HEK293 (cell line): Measurements from ENCODE around the gene ZFP36L1.

Experiments used
- CTCF ChIA-PET: fragments of 350-600 bp; formaldehyde crosslinking; extraction: SDS; loops from one replicate; lab custom pipeline; 2021; ENCODE audit warnings: antibody characterized with exemption; lab: Yijun Ruan, JAX
- POLR2A ChIA-PET: fragments of 300-600 bp; formaldehyde crosslinking; extraction: SDS; loops from one replicate; lab custom pipeline; 2020; ENCODE audit warnings: antibody characterized with exemption, inconsistent platforms; lab: Yijun Ruan, JAX
- H3K27ac ChIP-seq: fragments of 200-500 bp; sonication (Bioruptor generic); 2 replicates; pipeline ENCODE4 v1.5.1; 2014; ENCODE audit warnings: low read depth, low read length, control low read depth, inconsistent platforms; ENCODE audit errors: extremely low read depth
- H3K36me3 ChIP-seq, 2 experiments: fragments of 200-500 bp in 1 of 2; sonication (Bioruptor generic) in 1 of 2; 1 replicate in 1 of 2; 2 replicates in 1 of 2; pipeline ENCODE4 v1.5.1; 2014 to 2017; ENCODE audit warnings: inconsistent platforms in 2 of 2, low read length in 2 of 2; ENCODE audit not compliant: control insufficient read depth in 2 of 2, insufficient read depth in 1 of 2
- H3K4me1 ChIP-seq: fragments of 200-500 bp; sonication (Bioruptor generic); 2 replicates; pipeline ENCODE4 v1.5.1; 2014; ENCODE audit warnings: mild to moderate bottlenecking, low read length, inconsistent platforms; ENCODE audit not compliant: control insufficient read depth, insufficient read depth
- H3K4me3 ChIP-seq: 2 replicates; pipeline ENCODE4 v1.5.1; 2011; ENCODE audit warnings: low read depth, mild to moderate bottlenecking, control low read depth, low read length, moderate library complexity
- H3K9me3 ChIP-seq: fragments of 200-500 bp; sonication (Bioruptor generic); 2 replicates; pipeline ENCODE4 v1.5.1; 2014; ENCODE audit warnings: low read depth, low read length, inconsistent platforms; ENCODE audit not compliant: control insufficient read depth, insufficient read depth
- BCL11A ChIP-seq: fragments of 450-650 bp; formaldehyde crosslinking; IDR thresholded peaks from 2 replicates; pipeline ENCODE4 v1.5.1; 2016; ENCODE audit warnings: low read depth, missing biosample characterization, missing genetic modification characterization
- IKZF3 ChIP-seq: fragments of 450-650 bp; IDR thresholded peaks from 2 replicates; pipeline ENCODE4 v1.5.0; 2018; ENCODE audit warnings: missing biosample characterization, mild to moderate bottlenecking, missing genetic modification characterization, moderate library complexity
- PBX3 ChIP-seq: sonication (generic); formaldehyde crosslinking; IDR thresholded peaks from 2 replicates; pipeline ENCODE4 v1.8.1; 2022; ENCODE audit warnings: mild to moderate bottlenecking, moderate library complexity, missing genetic modification reagents
- RBAK ChIP-seq: fragments of 450-650 bp; formaldehyde crosslinking; IDR thresholded peaks from 2 replicates; pipeline ENCODE4 v1.5.1; 2016; ENCODE audit warnings: missing biosample characterization, missing genetic modification characterization
- SETDB1 ChIP-seq: IDR thresholded peaks from one replicate; pipeline ENCODE4 v1.6.1; 2017; ENCODE audit warnings: mild to moderate bottlenecking, low read length, moderate library complexity, mixed read lengths; ENCODE audit not compliant: insufficient read length
- SP2 ChIP-seq: fragments of 450-650 bp; formaldehyde crosslinking; IDR thresholded peaks from 2 replicates; pipeline ENCODE4 v1.5.1; 2016; ENCODE audit warnings: missing biosample characterization, missing genetic modification characterization
- TCF7L2 ChIP-seq: IDR thresholded peaks from 2 replicates; pipeline ENCODE4 v1.6.1; 2011; ENCODE audit warnings: low read depth, mild to moderate bottlenecking, inconsistent platforms, low read length, moderate library complexity, borderline replicate concordance
- ZBTB17 ChIP-seq: fragments of 450-650 bp; formaldehyde crosslinking; IDR thresholded peaks from 2 replicates; pipeline ENCODE4 v1.5.1; 2016; ENCODE audit warnings: missing biosample characterization, missing genetic modification characterization
- ZBTB49 ChIP-seq: fragments of 450-650 bp; formaldehyde crosslinking; IDR thresholded peaks from 2 replicates; pipeline ENCODE4 v1.5.1; 2016; ENCODE audit warnings: missing biosample characterization, missing genetic modification characterization, low read depth
- ZFP3 ChIP-seq: fragments of 450-650 bp; formaldehyde crosslinking; IDR thresholded peaks from 2 replicates; pipeline ENCODE4 v1.5.1; 2016; ENCODE audit warnings: low read depth, missing biosample characterization, missing genetic modification characterization
- ZIC2 ChIP-seq: fragments of 450-650 bp; formaldehyde crosslinking; IDR thresholded peaks from 2 replicates; pipeline ENCODE4 v1.5.1; 2016; ENCODE audit warnings: missing biosample characterization, missing genetic modification characterization
- ZNF114 ChIP-seq: fragments of 450-650 bp; formaldehyde crosslinking; IDR thresholded peaks from 2 replicates; pipeline ENCODE4 v1.5.0; 2017; ENCODE audit warnings: missing biosample characterization, missing genetic modification characterization
- ZNF155 ChIP-seq: fragments of 450-650 bp; formaldehyde crosslinking; IDR thresholded peaks from 2 replicates; pipeline ENCODE4 v1.5.1; 2016; ENCODE audit warnings: missing biosample characterization, missing genetic modification characterization
- ZNF16 ChIP-seq: fragments of 450-650 bp; formaldehyde crosslinking; IDR thresholded peaks from 2 replicates; pipeline ENCODE4 v1.5.1; 2016; ENCODE audit warnings: low read depth, missing biosample characterization, missing genetic modification characterization
- ZNF211 ChIP-seq: fragments of 450-650 bp; formaldehyde crosslinking; IDR thresholded peaks from 2 replicates; pipeline ENCODE4 v1.5.1; 2016; ENCODE audit warnings: low read depth, missing biosample characterization, missing genetic modification characterization
- ZNF391 ChIP-seq: fragments of 450-650 bp; formaldehyde crosslinking; IDR thresholded peaks from 2 replicates; pipeline ENCODE4 v1.5.1; 2016; ENCODE audit warnings: low read depth, missing biosample characterization, missing genetic modification characterization, borderline replicate concordance
- ZNF510 ChIP-seq: fragments of 450-650 bp; formaldehyde crosslinking; IDR thresholded peaks from 2 replicates; pipeline ENCODE4 v1.5.1; 2018; ENCODE audit warnings: mild to moderate bottlenecking, missing genetic modification characterization, missing biosample characterization; ENCODE audit not compliant: insufficient replicate concordance
- ZNF544 ChIP-seq: fragments of 450-650 bp; formaldehyde crosslinking; IDR thresholded peaks from 2 replicates; pipeline ENCODE4 v1.5.0; 2017; ENCODE audit warnings: missing biosample characterization, missing genetic modification characterization
- ZNF548 ChIP-seq: fragments of 450-650 bp; formaldehyde crosslinking; IDR thresholded peaks from 2 replicates; pipeline ENCODE4 v1.5.1; 2016; ENCODE audit warnings: missing biosample characterization, missing genetic modification characterization
- ZNF560 ChIP-seq: fragments of 450-650 bp; formaldehyde crosslinking; IDR thresholded peaks from 2 replicates; pipeline ENCODE4 v1.5.1; 2017; ENCODE audit warnings: missing biosample characterization, missing genetic modification characterization, borderline replicate concordance
- ZNF645 ChIP-seq: fragments of 450-650 bp; formaldehyde crosslinking; IDR thresholded peaks from 2 replicates; pipeline ENCODE4; 2016; ENCODE audit warnings: missing biosample characterization, missing genetic modification characterization
- ZNF791 ChIP-seq: fragments of 450-650 bp; formaldehyde crosslinking; IDR thresholded peaks from 2 replicates; pipeline ENCODE4 v1.5.1; 2016; ENCODE audit warnings: missing biosample characterization, missing genetic modification characterization
- ZNF837 ChIP-seq: fragments of 450-650 bp; formaldehyde crosslinking; IDR thresholded peaks from 2 replicates; pipeline ENCODE4 v1.5.1; 2016; ENCODE audit warnings: missing biosample characterization, missing genetic modification characterization
- ZSCAN23 ChIP-seq: fragments of 450-650 bp; formaldehyde crosslinking; IDR thresholded peaks from 2 replicates; pipeline ENCODE4 v1.5.1; 2016; ENCODE audit warnings: missing biosample characterization, missing genetic modification characterization
- TF ChIP-seq, protein P1 (sequence below): fragments of 450-650 bp; formaldehyde crosslinking; IDR thresholded peaks from 2 replicates; pipeline ENCODE4 v1.5.1; 2016; ENCODE audit warnings: missing biosample characterization, missing genetic modification characterization

Gene ZFP36L1

GRCh38 chr14:68801631-68802030 lies 8.8 kb upstream of the ZFP36L1 start (continued):
- peak; percentile 92 for TF ChIP-seq SETDB1
- no peak for TF ChIP-seq ZNF155 (tag by site-specific recombination)
- no peak for TF ChIP-seq ZBTB49 (tag by site-specific recombination)
- TF ChIP-seq RBAK (tag by site-specific recombination), result no peak
- no peak for TF ChIP-seq ZNF114 (tag by site-specific recombination)
- TF ChIP-seq ZNF510 (tag by site-specific recombination), result no peak
- TF ChIP-seq ZNF211 (tag by site-specific recombination), result no peak
- TF ChIP-seq PBX3 (CRISPR knock-in tag), result no peak
- no peak for TF ChIP-seq ZNF544 (tag by site-specific recombination)
- TF ChIP-seq, protein P1, sequence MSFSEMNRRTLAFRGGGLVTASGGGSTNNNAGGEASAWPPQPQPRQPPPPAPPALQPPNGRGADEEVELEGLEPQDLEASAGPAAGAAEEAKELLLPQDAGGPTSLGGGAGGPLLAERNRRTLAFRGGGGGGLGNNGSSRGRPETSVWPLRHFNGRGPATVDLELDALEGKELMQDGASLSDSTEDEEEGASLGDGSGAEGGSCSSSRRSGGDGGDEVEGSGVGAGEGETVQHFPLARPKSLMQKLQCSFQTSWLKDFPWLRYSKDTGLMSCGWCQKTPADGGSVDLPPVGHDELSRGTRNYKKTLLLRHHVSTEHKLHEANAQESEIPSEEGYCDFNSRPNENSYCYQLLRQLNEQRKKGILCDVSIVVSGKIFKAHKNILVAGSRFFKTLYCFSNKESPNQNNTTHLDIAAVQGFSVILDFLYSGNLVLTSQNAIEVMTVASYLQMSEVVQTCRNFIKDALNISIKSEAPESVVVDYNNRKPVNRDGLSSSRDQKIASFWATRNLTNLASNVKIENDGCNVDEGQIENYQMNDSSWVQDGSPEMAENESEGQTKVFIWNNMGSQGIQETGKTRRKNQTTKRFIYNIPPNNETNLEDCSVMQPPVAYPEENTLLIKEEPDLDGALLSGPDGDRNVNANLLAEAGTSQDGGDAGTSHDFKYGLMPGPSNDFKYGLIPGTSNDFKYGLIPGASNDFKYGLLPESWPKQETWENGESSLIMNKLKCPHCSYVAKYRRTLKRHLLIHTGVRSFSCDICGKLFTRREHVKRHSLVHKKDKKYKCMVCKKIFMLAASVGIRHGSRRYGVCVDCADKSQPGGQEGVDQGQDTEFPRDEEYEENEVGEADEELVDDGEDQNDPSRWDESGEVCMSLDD (tag by site-specific recombination), result no peak
- TF ChIP-seq ZSCAN23 (tag by site-specific recombination), result no peak
- TF ChIP-seq ZFP3 (tag by site-specific recombination), result no peak
- no peak for TF ChIP-seq ZNF791
- TF ChIP-seq TCF7L2, result no peak
- TF ChIP-seq, all 188 proteins: peak for 5

- CTCF ChIA-PET, result interaction anchor here (3.3 kb wide), 1 partner anchor 15 kb away, joined by 13 read pairs; no protein-coding TSS in a partner anchor
- Histone ChIP-seq H3K27ac (no peak overlapping the region), H3K9me3 (no peaks in the 10 kb centered on the region; the same call in 1 of the 2 replicates), H3K36me3 (no peaks in the 10 kb centered on the region), H3K4me1 (no peaks in the 10 kb centered on the region), H3K4me3 (no peak overlapping the region)
- TF ChIP-seq ZNF548 (tag by site-specific recombination), result no peak
- TF ChIP-seq ZNF645 (tag by site-specific recombination), result no peak
- TF ChIP-seq IKZF3 (tag by site-specific recombination), result no peak
- no peak for TF ChIP-seq SP2 (tag by site-specific recombination)
- TF ChIP-seq BCL11A, result no peak
- TF ChIP-seq ZIC2, result no peak
- TF ChIP-seq ZNF16 (tag by site-specific recombination), result no peak
- TF ChIP-seq ZNF560 (tag by site-specific recombination), result no peak
- no peak for TF ChIP-seq ZBTB17
- TF ChIP-seq ZNF837 (tag by site-specific recombination), result no peak
- TF ChIP-seq ZNF391 (tag by site-specific recombination), result no peak
- TF ChIP-seq, protein P1 (tag by site-specific recombination), result no peak
- POLR2A ChIA-PET, result no interaction called here
Measured at GRCh38 chr14:68800953-68801352, 8.1 kb upstream of the ZFP36L1 start.
